Karpas-422 (cell line): ENCODE data around the gene CYP4V2. TPM values are rescaled to one million over a fixed set of nuclear protein-coding genes. Genes with fewer than 3 reads are reported as not detected.

Source experiments
- DNase-seq: peaks from one replicate; pipeline ENCODE4 v3.0.0-alpha.2; 2015
- H2AFZ ChIP-seq: fragments of 200-600 bp; sonication (generic); 2 replicates; pipeline ENCODE4 v1.6.1; 2014; ENCODE audit warnings: antibody characterized with exemption, low read length, mixed read lengths
- H3K27ac ChIP-seq: fragments of 200-600 bp; sonication (generic); 2 replicates; pipeline ENCODE4 v1.5.1; 2014; ENCODE audit warnings: mild to moderate bottlenecking, low read length, moderate library complexity
- H3K27me3 ChIP-seq: fragments of 200-600 bp; sonication (generic); 2 replicates; pipeline ENCODE4 v1.6.1; 2014; ENCODE audit warnings: low read length, mixed read lengths
- H3K36me3 ChIP-seq: fragments of 200-600 bp; sonication (generic); 2 replicates; pipeline ENCODE4 v1.6.1; 2014; ENCODE audit warnings: low read length, mixed read lengths; ENCODE audit not compliant: insufficient read depth
- H3K4me1 ChIP-seq: fragments of 200-600 bp; sonication (generic); 2 replicates; pipeline ENCODE4 v1.6.1; 2014; ENCODE audit warnings: mild to moderate bottlenecking, low read length, mixed read lengths
- H3K4me2 ChIP-seq: fragments of 200-600 bp; sonication (generic); 2 replicates; pipeline ENCODE4 v1.6.1; 2014; ENCODE audit warnings: low read length, low read depth, mild to moderate bottlenecking; ENCODE audit not compliant: poor library complexity, severe bottlenecking
- H3K4me3 ChIP-seq: fragments of 200-600 bp; sonication (generic); 2 replicates; pipeline ENCODE4 v1.5.1; 2014; ENCODE audit warnings: mild to moderate bottlenecking, antibody characterized with exemption, low read length, mixed read lengths
- H3K79me2 ChIP-seq: fragments of 200-600 bp; sonication (generic); 2 replicates; pipeline ENCODE4 v1.6.1; 2014; ENCODE audit warnings: mild to moderate bottlenecking, low read length, mixed read lengths
- H3K9ac ChIP-seq: fragments of 200-600 bp; sonication (generic); 2 replicates; pipeline ENCODE4 v1.6.0; 2014; ENCODE audit warnings: low read length
- H3K9me2 ChIP-seq: fragments of 200-600 bp; sonication (generic), shearing (Covaris generic); replicated peaks from 2 replicates; pipeline ENCODE4 v1.6.0; 2014; ENCODE audit warnings: mild to moderate bottlenecking, low read length, moderate library complexity; ENCODE audit not compliant: insufficient read depth
- H3K9me3 ChIP-seq: fragments of 300-700, 200-600 bp; sonication (generic); 2 replicates; pipeline ENCODE4 v1.6.1; 2014; ENCODE audit warnings: low read length, mixed read lengths
- H4K20me1 ChIP-seq: fragments of 200-600 bp; sonication (generic); 2 replicates; pipeline ENCODE4 v1.6.1; 2014; ENCODE audit warnings: mild to moderate bottlenecking, antibody characterized with exemption, low read length, low read depth; ENCODE audit not compliant: insufficient read depth
- total RNA-seq: library from RNA; depleted of rRNA; stranded (reverse); fragments of >200 nt; shearing (Covaris generic); gene quantifications from 2 replicates; pipeline ENCODE4 v1.2.3, GENCODE V29; 2014; ENCODE audit warnings: low replicate concordance

The CYP4V2 gene
- total RNA-seq, 1 experiment from 2014 or later = 61.3 TPM

DNA sequence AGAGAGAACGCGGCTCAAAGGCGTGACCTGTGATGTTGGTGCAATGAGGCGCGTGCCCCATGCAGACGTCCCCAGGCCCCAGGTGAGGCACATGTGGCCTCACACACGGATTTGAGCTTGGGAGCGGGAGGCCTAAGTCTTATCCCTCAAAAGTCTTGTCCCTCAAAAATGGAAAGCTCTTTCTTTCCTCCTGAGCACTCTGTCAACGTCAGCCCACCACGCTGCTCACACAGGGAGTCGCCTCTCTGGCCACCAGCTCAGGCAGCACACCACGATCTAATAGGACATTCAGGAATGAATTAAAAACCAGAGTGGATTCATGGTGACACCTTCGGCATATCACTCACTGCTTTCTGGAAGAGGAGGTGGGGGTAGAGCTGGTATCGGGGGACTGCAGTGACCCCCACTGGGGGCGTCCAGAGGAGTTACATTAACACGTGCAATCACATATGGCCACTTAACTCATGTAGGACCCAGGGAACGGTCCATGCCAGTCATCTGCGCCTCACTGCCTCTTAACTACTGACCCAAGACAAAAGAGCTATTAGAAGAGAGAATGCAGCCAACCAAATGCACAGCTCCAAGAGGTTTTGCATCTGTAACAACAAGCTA lies 21.9 kb upstream of the CYP4V2 start:
- peak overlapping the region; percentile 67; the same call in 1 of the 2 replicates for H2AFZ ChIP-seq
- peak overlapping the region; percentile 84 for H3K27ac ChIP-seq
- H3K27me3 ChIP-seq = no peaks in the 10 kb centered on the region
- H4K20me1 ChIP-seq = no peaks in the 10 kb centered on the region
- peaks cover 50% of the 10 kb centered on the region for H3K4me1 ChIP-seq
- DNase-seq = no peak
- H3K9me2 ChIP-seq = no peaks in the 10 kb centered on the region
- H3K79me2 ChIP-seq = no peaks in the 10 kb centered on the region
- peak overlapping the region; percentile 38; the same call in 1 of the 2 replicates for H3K4me3 ChIP-seq
- no peaks in the 10 kb centered on the region for H3K9me3 ChIP-seq
- peak overlapping the region; percentile 38 for H3K9ac ChIP-seq
- peak overlapping the region; percentile 52 for H3K4me2 ChIP-seq
- H3K36me3 ChIP-seq = no peaks in the 10 kb centered on the region

DNA sequence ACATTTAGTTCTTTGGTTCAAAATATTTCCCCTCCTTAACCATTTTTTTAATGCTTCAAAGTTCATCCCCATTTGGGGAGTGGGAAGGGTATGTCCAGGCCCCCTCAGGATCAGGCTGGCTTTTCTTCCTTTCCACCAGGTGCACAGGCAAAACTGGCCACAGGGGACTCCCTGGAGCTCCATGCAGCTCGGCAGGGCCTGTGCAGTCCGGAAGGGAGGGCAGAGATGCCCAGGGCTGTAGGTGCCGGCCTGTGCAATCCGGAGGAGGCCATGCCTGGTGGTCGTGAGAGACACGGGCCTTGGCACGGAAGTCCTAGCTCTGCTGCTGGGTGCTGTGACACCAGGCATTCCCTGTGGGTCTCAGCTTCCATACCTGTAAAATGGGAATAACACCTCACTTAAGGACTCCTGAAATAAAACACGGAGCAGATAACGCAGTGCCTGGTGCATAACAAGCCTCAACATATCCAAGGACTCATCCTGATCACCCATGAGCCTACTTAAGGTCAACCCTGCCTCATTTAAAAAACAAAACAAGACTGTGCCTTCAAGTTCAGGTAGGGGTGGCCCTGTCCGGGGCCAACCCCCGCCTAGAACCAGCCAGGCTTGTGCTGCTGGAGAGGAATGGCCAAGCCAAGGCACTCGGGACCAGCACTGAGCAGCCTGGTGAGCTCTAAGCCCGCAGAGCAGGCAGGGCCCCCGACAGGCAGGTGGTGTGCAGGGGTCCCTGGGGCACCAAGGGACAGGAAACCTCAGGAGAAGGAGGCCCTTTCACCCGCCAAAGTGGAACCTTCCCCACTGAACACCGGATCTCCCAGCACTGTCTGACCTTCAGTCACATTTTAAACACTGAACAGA lies 21.2 kb upstream of the CYP4V2 start:
- Histone ChIP-seq H3K27ac (peak overlapping the region; percentile 84), H3K4me3 (peak overlapping the region; percentile 38; the same call in 1 of the 2 replicates), H3K9me3 (no peaks in the 10 kb centered on the region), H3K36me3 (no peaks in the 10 kb centered on the region), H4K20me1 (no peaks in the 10 kb centered on the region), H3K4me2 (peak overlapping the region; percentile 52), H2AFZ (peak overlapping the region; percentile 67; the same call in 1 of the 2 replicates), H3K27me3 (no peaks in the 10 kb centered on the region), H3K9ac (peak overlapping the region; percentile 38), H3K4me1 (peaks cover 43% of the 10 kb centered on the region), H3K79me2 (no peaks in the 10 kb centered on the region), H3K9me2 (no peaks in the 10 kb centered on the region)
- peak; percentile 78 for DNase-seq

GRCh38 chr4:186170966-186171365 lies 20.4 kb upstream of the CYP4V2 start:
- Histone ChIP-seq H3K9me3 (no peaks in the 10 kb centered on the region), H3K4me1 (peaks cover 36% of the 10 kb centered on the region), H3K27ac (peak overlapping the region; percentile 84), H3K36me3 (no peaks in the 10 kb centered on the region), H3K79me2 (no peaks in the 10 kb centered on the region), H2AFZ (no peak overlapping the region), H3K4me2 (no peak overlapping the region), H3K9me2 (no peaks in the 10 kb centered on the region), H3K4me3 (no peak overlapping the region), H3K27me3 (no peaks in the 10 kb centered on the region), H3K9ac (peak overlapping the region; percentile 38; the same call in 1 of the 2 replicates), H4K20me1 (no peaks in the 10 kb centered on the region)
- DNase-seq = no peak

DNA sequence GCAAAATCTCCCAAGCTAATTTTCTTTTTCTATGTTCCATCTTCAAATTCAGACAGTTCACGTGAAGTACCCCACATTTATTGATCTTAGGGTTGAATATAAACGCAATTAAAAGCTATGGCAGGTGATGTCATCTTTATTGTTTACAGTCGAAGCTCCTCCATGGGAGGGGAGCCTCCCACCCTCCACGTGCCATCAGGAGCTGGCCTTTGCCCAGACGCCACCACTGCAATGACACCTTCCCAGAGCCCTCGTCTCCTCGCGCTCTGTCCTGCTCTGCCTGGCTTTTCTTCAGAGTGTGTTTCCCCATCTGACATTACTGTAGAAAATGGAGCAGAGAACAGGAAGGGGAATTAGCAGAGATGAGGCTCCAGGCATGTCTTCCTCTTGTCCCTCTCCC lies 18.8 kb upstream of the CYP4V2 start:
- H3K9ac ChIP-seq = no peak overlapping the region
- no peak overlapping the region for H3K4me3 ChIP-seq
- no peaks in the 10 kb centered on the region for H4K20me1 ChIP-seq
- no peaks in the 10 kb centered on the region for H3K9me3 ChIP-seq
- no peaks in the 10 kb centered on the region for H3K79me2 ChIP-seq
- no peaks in the 10 kb centered on the region for H3K9me2 ChIP-seq
- H3K4me2 ChIP-seq = no peak overlapping the region
- H2AFZ ChIP-seq = no peak overlapping the region
- H3K36me3 ChIP-seq = no peaks in the 10 kb centered on the region
- H3K27me3 ChIP-seq = no peaks in the 10 kb centered on the region
- DNase-seq = no peak
- H3K4me1 ChIP-seq = peaks cover 30% of the 10 kb centered on the region
- H3K27ac ChIP-seq = no peak overlapping the region

- Histone ChIP-seq H3K27me3 (no peaks in the 10 kb centered on the region), H3K4me1 (peaks cover 20% of the 10 kb centered on the region), H3K79me2 (peaks cover 19% of the 10 kb centered on the region), H3K4me2 (no peak overlapping the region), H3K27ac (no peak overlapping the region), H3K36me3 (no peaks in the 10 kb centered on the region), H3K9me2 (no peaks in the 10 kb centered on the region), H3K9ac (no peak overlapping the region), H3K4me3 (no peak overlapping the region), H4K20me1 (no peaks in the 10 kb centered on the region), H2AFZ (no peak overlapping the region), H3K9me3 (no peaks in the 10 kb centered on the region)
- no peak for DNase-seq
Observed at GRCh38 chr4:186188107-186188506, 3.3 kb upstream of the CYP4V2 start.

DNA sequence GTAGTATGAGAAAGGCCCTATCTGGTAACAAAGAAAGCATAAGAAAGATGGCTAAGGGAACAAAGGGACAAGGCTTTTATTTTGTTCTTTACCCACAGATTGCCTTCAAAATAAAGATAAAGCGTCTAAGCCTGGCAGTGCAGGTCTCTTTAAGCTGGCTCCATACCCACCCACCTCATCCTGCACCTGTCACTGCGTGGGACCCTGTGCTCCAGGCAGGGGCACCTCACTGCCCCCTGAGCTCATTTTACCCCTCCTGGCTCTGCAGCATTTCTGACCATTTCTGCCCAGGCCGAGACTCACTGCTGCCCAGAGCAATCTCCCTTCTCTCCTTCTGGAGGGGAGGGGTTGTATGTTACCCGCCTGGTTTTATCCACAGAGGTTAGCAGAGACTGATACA lies 1.7 kb upstream of the CYP4V2 start:
- Histone ChIP-seq H3K9me2 (no peaks in the 10 kb centered on the region), H3K9ac (peak overlapping the region; percentile 95), H3K79me2 (peaks cover 35% of the 10 kb centered on the region), H3K4me2 (peak overlapping the region; percentile 87), H3K36me3 (0 out of 2 replicates have a peak, but pooled peaks cover 4% of the 10 kb centered on the region), H3K4me1 (peaks cover 28% of the 10 kb centered on the region), H4K20me1 (no peaks in the 10 kb centered on the region), H3K27ac (peak overlapping the region; percentile 88), H3K9me3 (no peaks in the 10 kb centered on the region), H3K27me3 (no peaks in the 10 kb centered on the region), H2AFZ (no peak overlapping the region), H3K4me3 (peak overlapping the region; percentile 84; the same call in 1 of the 2 replicates)
- no peak for DNase-seq

GRCh38 chr4:186190581-186191199 lies 677 bp upstream of the CYP4V2 start:
- H3K4me1 ChIP-seq = peaks cover 28% of the 10 kb centered on the region
- H3K9me2 ChIP-seq = no peaks in the 10 kb centered on the region
- H3K79me2 ChIP-seq = peaks cover 36% of the 10 kb centered on the region
- H3K27ac ChIP-seq = peak overlapping the region; percentile 88
- 0 out of 2 replicates have a peak, but pooled peaks cover 4% of the 10 kb centered on the region for H3K36me3 ChIP-seq
- H3K9me3 ChIP-seq = no peaks in the 10 kb centered on the region
- peak overlapping the region; percentile 87 for H3K4me2 ChIP-seq
- no peaks in the 10 kb centered on the region for H4K20me1 ChIP-seq
- peak overlapping the region; percentile 95 for H3K9ac ChIP-seq
- H3K4me3 ChIP-seq = peak overlapping the region; percentile 84
- H2AFZ ChIP-seq = no peak overlapping the region
- peak; percentile 68 for DNase-seq
- H3K27me3 ChIP-seq = no peaks in the 10 kb centered on the region
